ENCODE measurements around the gene CARD8. TPM values are rescaled to one million over a fixed set of nuclear protein-coding genes. Genes with fewer than 3 reads are reported as not detected.
"Not testable (repeated sequence)": the region's sequence is repeated elsewhere in the genome, so short reads cannot be mapped to it uniquely, and the experiment has no call there.

The CARD8 gene
- total RNA-seq, 1 experiment from 2014 or later: 8.7 TPM

- H3K9me2 ChIP-seq (replicated peaks; ENCODE audit: low read length); H3K79me2 ChIP-seq (ENCODE audit: low read length); H3F3A ChIP-seq (ENCODE audit: low read length, unreplicated experiment); DNase-seq; BruUV-seq (replicated peaks); H3K9ac ChIP-seq (ENCODE audit: low read length); H2AFZ ChIP-seq (ENCODE audit: low read length); POLR2A ChIA-PET (ENCODE audit: unreplicated experiment); ATAC-seq; H4K20me1 ChIP-seq (ENCODE audit: low read length); H3K4me2 ChIP-seq (ENCODE audit: low read length); H3K27me3 ChIP-seq (ENCODE audit: low read length); H3K4me3 ChIP-seq (ENCODE audit: low read length); H3K9me3 ChIP-seq (ENCODE audit: low read length); H3K36me3 ChIP-seq (ENCODE audit: low read depth, low read length); CTCF ChIA-PET; H3K4me1 ChIP-seq (ENCODE audit: insufficient read depth, low read length); H3K27ac ChIP-seq (ENCODE audit: low read length): not testable (repeated sequence)
- intact Hi-C loops (cut with micrococcal nuclease): loop anchor here (5.0 kb wide), 1 partner anchor 57 kb away; no protein-coding TSS in a partner anchor
Observed at GRCh38 chr19:48258992-48259391, 3.3 kb upstream of the CARD8 start.

GRCh38 chr19:48258350-48258749 is 2.6 kb upstream of the CARD8 start:
- Histone ChIP-seq H3K4me2 (ENCODE audit: low read length) (no peak overlapping the region), H3K27ac (ENCODE audit: low read length) (no peak overlapping the region), H3K9ac (ENCODE audit: low read length) (no peak overlapping the region), H3K4me1 (ENCODE audit: insufficient read depth, low read length) (peaks cover 6% of the 10 kb centered on the region; the same call in 1 of the 2 replicates), H3K9me3 (ENCODE audit: low read length) (no peaks in the 10 kb centered on the region), H4K20me1 (ENCODE audit: low read length) (no peaks in the 10 kb centered on the region), H2AFZ (ENCODE audit: low read length) (no peak overlapping the region), H3K4me3 (ENCODE audit: low read length) (no peak overlapping the region), H3K27me3 (ENCODE audit: low read length) (no peaks in the 10 kb centered on the region), H3K79me2 (ENCODE audit: low read length) (peaks cover 13% of the 10 kb centered on the region; the same call in 1 of the 2 replicates), H3K36me3 (ENCODE audit: low read depth, low read length) (no peaks in the 10 kb centered on the region), H3K9me2 (replicated peaks; ENCODE audit: low read length) (no peaks in the 10 kb centered on the region), H3F3A (ENCODE audit: low read length, unreplicated experiment) (no peaks in the 10 kb centered on the region)
- BruUV-seq (replicated peaks): no TSS peak
- ChIA-PET CTCF (no interaction called here), POLR2A (ENCODE audit: unreplicated experiment) (no interaction called here)
- ATAC-seq: no peak
- intact Hi-C loops (cut with micrococcal nuclease): loop anchor here (5.0 kb wide), 1 partner anchor 56 kb away; no protein-coding TSS in a partner anchor
- no peak for DNase-seq
- TF ChIP-seq EZH2phosphoT487 (IDR thresholded peaks at IDR 0.05; ENCODE audit: borderline replicate concordance, low read length): no peak
- no peak for TF ChIP-seq EZH2 (IDR thresholded peaks at IDR 0.05; ENCODE audit: low read length, unreplicated experiment)
- TF ChIP-seq CTCF (conservative IDR thresholded peaks at IDR 0.05; ENCODE audit: low read depth, low read length): no peak

GRCh38 chr19:48254529-48254970 is 1.2 kb downstream of the CARD8 start:
- Histone ChIP-seq H3K4me2 (ENCODE audit: low read length) (peak overlapping the region; percentile 73), H3K9ac (ENCODE audit: low read length) (no peak overlapping the region)

More at GRCh38 chr19:48254529-48254970, 1.2 kb downstream of the CARD8 start:
- CTCF ChIA-PET: no interaction called here
- Histone ChIP-seq H3K4me3 (ENCODE audit: low read length) (peak overlapping the region; percentile 78; the same call in 1 of the 2 replicates), H3K27ac (ENCODE audit: low read length) (no peak overlapping the region), H3K36me3 (ENCODE audit: low read depth, low read length) (no peaks in the 10 kb centered on the region), H3K9me3 (ENCODE audit: low read length) (no peaks in the 10 kb centered on the region), H3K4me1 (ENCODE audit: insufficient read depth, low read length) (peaks cover 12% of the 10 kb centered on the region; the same call in 1 of the 2 replicates), H3K27me3 (ENCODE audit: low read length) (no peaks in the 10 kb centered on the region), H4K20me1 (ENCODE audit: low read length) (no peaks in the 10 kb centered on the region), H2AFZ (ENCODE audit: low read length) (no peak overlapping the region), H3F3A (ENCODE audit: low read length, unreplicated experiment) (no peaks in the 10 kb centered on the region), H3K79me2 (ENCODE audit: low read length) (peaks cover 17% of the 10 kb centered on the region; the same call in 1 of the 2 replicates), H3K9me2 (replicated peaks; ENCODE audit: low read length) (no peaks in the 10 kb centered on the region)
- intact Hi-C loops (cut with micrococcal nuclease): no loop called here
- no peak for TF ChIP-seq CTCF (conservative IDR thresholded peaks at IDR 0.05; ENCODE audit: low read depth, low read length)
- TF ChIP-seq EZH2phosphoT487 (IDR thresholded peaks at IDR 0.05; ENCODE audit: borderline replicate concordance, low read length): no peak
- no peak for TF ChIP-seq EZH2 (IDR thresholded peaks at IDR 0.05; ENCODE audit: low read length, unreplicated experiment)
- POLR2A ChIA-PET (ENCODE audit: unreplicated experiment): no interaction called here
- DNase-seq (no peak), ATAC-seq (no peak)
- no TSS peak for BruUV-seq (replicated peaks)
